Vagina (tissue), 2 donors: ENCODE measurements around the gene CDH18.

Experiments used
- POLR2A ChIP-seq, 2 donors: fragments of 450-650 bp; IDR thresholded peaks; one replicate each; pipeline ENCODE4 v1.6.1; 2017; ENCODE audit warnings: antibody characterized with exemption in 2 of 2, mild to moderate bottlenecking in 2 of 2, moderate library complexity in 2 of 2
- TF ChIP-seq, protein P1 (sequence below), 3 experiments: fragments of 450-650 bp in 2 of 3; fragments of 200-600 bp in 1 of 3; sonication (generic) in 1 of 3; IDR thresholded peaks; one replicate each; pipeline ENCODE4 v1.5.1; 2017 to 2019; ENCODE audit warnings: antibody characterized with exemption in 3 of 3, mild to moderate bottlenecking in 2 of 3, moderate library complexity in 2 of 3

DNA sequence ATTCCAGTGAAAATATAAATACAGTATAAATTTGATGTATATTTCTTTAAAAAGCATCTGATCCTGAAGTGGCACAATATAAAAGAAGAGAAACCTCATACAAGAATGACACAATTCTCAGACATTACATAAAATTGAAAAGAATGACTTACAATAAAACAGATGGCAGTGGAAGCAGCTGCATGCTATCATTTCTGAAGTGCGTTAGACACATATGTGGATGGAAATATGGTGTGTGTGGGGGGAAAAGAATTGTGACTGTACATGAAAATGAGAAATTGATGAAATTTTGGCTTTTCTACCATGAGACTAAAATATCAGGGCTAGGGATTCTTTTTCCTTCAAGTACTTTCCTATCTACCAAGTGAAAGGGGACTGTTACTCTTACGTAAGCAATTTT is 45.9 kb upstream of the CDH18 start:
- TF ChIP-seq POLR2A (IDR thresholded peaks at IDR 0.05): no peak
- TF ChIP-seq, protein P1, sequence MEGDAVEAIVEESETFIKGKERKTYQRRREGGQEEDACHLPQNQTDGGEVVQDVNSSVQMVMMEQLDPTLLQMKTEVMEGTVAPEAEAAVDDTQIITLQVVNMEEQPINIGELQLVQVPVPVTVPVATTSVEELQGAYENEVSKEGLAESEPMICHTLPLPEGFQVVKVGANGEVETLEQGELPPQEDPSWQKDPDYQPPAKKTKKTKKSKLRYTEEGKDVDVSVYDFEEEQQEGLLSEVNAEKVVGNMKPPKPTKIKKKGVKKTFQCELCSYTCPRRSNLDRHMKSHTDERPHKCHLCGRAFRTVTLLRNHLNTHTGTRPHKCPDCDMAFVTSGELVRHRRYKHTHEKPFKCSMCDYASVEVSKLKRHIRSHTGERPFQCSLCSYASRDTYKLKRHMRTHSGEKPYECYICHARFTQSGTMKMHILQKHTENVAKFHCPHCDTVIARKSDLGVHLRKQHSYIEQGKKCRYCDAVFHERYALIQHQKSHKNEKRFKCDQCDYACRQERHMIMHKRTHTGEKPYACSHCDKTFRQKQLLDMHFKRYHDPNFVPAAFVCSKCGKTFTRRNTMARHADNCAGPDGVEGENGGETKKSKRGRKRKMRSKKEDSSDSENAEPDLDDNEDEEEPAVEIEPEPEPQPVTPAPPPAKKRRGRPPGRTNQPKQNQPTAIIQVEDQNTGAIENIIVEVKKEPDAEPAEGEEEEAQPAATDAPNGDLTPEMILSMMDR (IDR thresholded peaks at IDR 0.05): no peak
